GM12878 (cell line): Measurements from ENCODE around the gene MVB12B. TPM values are rescaled to one million over a fixed set of nuclear protein-coding genes. Genes with fewer than 3 reads are reported as not detected.

ENCODE experiments used
- ATAC-seq: fragments of 200-7000 bp; cut with Tn5 transposase; 3 replicates; pipeline ENCODE4 v1.9.1; 2020; ENCODE audit warnings: mild to moderate bottlenecking, moderate library complexity
- BruUV-seq: library from RNA; stranded (reverse); fragments of 400-500 nt; replicated peaks from 2 replicates; lab custom pipeline; 2021; lab: Mats Ljungman, UMichigan
- CTCF ChIA-PET: fragments of 300-600 bp; sonication (Branson Sonifier 250); formaldehyde crosslinking; extraction: SDS; loops from one replicate; lab custom pipeline; 2021; ENCODE audit warnings: inconsistent platforms; lab: Yijun Ruan, JAX
- POLR2A ChIA-PET: fragments of 350-600 bp; formaldehyde crosslinking; extraction: SDS; loops from one replicate; lab custom pipeline; 2021; ENCODE audit warnings: inconsistent platforms; lab: Charles Lee
- RAD21 ChIA-PET: fragments of 300-600 bp; sonication (Branson Sonifier 250); formaldehyde crosslinking; loops from one replicate; lab custom pipeline; 2023; ENCODE audit warnings: antibody characterized with exemption; ENCODE audit not compliant: unreplicated experiment; lab: Charles Lee
- SMC1A ChIA-PET: fragments of 300-600 bp; sonication (Branson Sonifier 250); formaldehyde crosslinking; loops from one replicate; lab custom pipeline; 2023; ENCODE audit not compliant: unreplicated experiment, uncharacterized antibody; lab: Charles Lee
- DNase-seq: peaks from one replicate; pipeline ENCODE4 v3.0.0-alpha.2; 2011; ENCODE audit warnings: low read depth, low spot score
- FAIRE-seq: peaks from 3 replicates; lab custom pipeline; 2011; peaks lifted over from hg19 to GRCh38; lab: Jason Lieb, UNC
- H2AFZ ChIP-seq: 2 replicates; pipeline ENCODE4 v1.6.0; 2011; ENCODE audit warnings: low read depth, low read length, control low read depth; ENCODE audit not compliant: control insufficient read depth
- H3K27ac ChIP-seq: 2 replicates; pipeline ENCODE4 v1.5.1; 2011; ENCODE audit warnings: control low read depth; ENCODE audit not compliant: control insufficient read depth, insufficient read depth
- H3K27me3 ChIP-seq, 2 experiments: replicated peaks in 1 of 2; 2 replicates each; pipeline versions ENCODE4 v1.6.0 to v1.6.1; 2011; ENCODE audit warnings: low read length in 1 of 2; ENCODE audit not compliant: control insufficient read depth in 2 of 2, insufficient read depth in 2 of 2
- H3K36me3 ChIP-seq, 2 experiments: 2 replicates each; pipeline ENCODE4 v1.5.1; 2011; ENCODE audit warnings: low read length in 1 of 2; ENCODE audit not compliant: control insufficient read depth in 2 of 2, insufficient read depth in 2 of 2
- H3K4me1 ChIP-seq: 2 replicates; pipeline ENCODE4 v1.6.1; 2011; ENCODE audit warnings: mild to moderate bottlenecking, low read length, moderate library complexity, mixed read lengths; ENCODE audit not compliant: control insufficient read depth, insufficient read depth
- H3K4me2 ChIP-seq: 2 replicates; pipeline ENCODE4 v1.6.0; 2011; ENCODE audit warnings: control low read depth; ENCODE audit not compliant: control insufficient read depth, insufficient read depth
- H3K4me3 ChIP-seq: fragments of 200-600 bp; sonication (generic); 2 replicates; pipeline ENCODE4 v1.5.1; 2016
- H3K79me2 ChIP-seq: 2 replicates; pipeline ENCODE4 v1.6.0; 2011; ENCODE audit warnings: low read length; ENCODE audit not compliant: control insufficient read depth, insufficient read depth
- H3K9ac ChIP-seq: 2 replicates; pipeline ENCODE4 v1.8.0; 2011; ENCODE audit warnings: low read length, control low read depth, mixed read lengths; ENCODE audit not compliant: control insufficient read depth, insufficient read depth
- H3K9me3 ChIP-seq: replicated peaks from 3 replicates; pipeline ENCODE4 v1.5.1; 2011; ENCODE audit warnings: mild to moderate bottlenecking, low read length; ENCODE audit not compliant: control insufficient read depth, insufficient read depth
- H4K20me1 ChIP-seq: 2 replicates; pipeline ENCODE4 v1.6.0; 2011; ENCODE audit not compliant: control insufficient read depth, insufficient read depth
- CHD1 ChIP-seq: IDR thresholded peaks from 2 replicates; pipeline ENCODE4 v1.6.1; 2012; ENCODE audit warnings: low read depth, low read length, improper control_type of control experiment
- CHD4 ChIP-seq: fragments of 200-600 bp; sonication (generic); IDR thresholded peaks from 2 replicates; pipeline ENCODE4 v1.6.1; 2016; ENCODE audit warnings: mild to moderate bottlenecking
- DPF2 ChIP-seq: fragments of 450-650 bp; IDR thresholded peaks from 2 replicates; pipeline ENCODE4 v1.6.1; 2017; ENCODE audit warnings: mild to moderate bottlenecking
- FOS ChIP-seq: IDR thresholded peaks from 3 replicates; pipeline ENCODE4 v1.6.1; 2011; ENCODE audit warnings: borderline replicate concordance; ENCODE audit not compliant: insufficient read length; ENCODE audit errors: extremely low read depth
- FOXK2 ChIP-seq: fragments of 450-650 bp; IDR thresholded peaks from 2 replicates; pipeline ENCODE4 v1.6.1; 2017; ENCODE audit warnings: mild to moderate bottlenecking, moderate library complexity
- GABPA ChIP-seq: IDR thresholded peaks from 2 replicates; pipeline ENCODE4 v1.6.1; 2014; ENCODE audit warnings: antibody characterized with exemption, low read depth, mild to moderate bottlenecking, inconsistent platforms
- GATAD2B ChIP-seq: fragments of 450-650 bp; conservative IDR thresholded peaks from 2 replicates; pipeline ENCODE4 v1.6.1; 2017; ENCODE audit warnings: low read depth, mild to moderate bottlenecking, moderate library complexity
- HCFC1 ChIP-seq: fragments of 150-350 bp; IDR thresholded peaks from 2 replicates; pipeline ENCODE4 v1.6.1; 2014; ENCODE audit warnings: low read length
- HDAC6 ChIP-seq: fragments of 200-600 bp; sonication (generic); IDR thresholded peaks from one replicate; pipeline ENCODE4 v1.8.0; 2017; ENCODE audit warnings: antibody characterized with exemption; ENCODE audit not compliant: unreplicated experiment
- IKZF2 ChIP-seq, 2 experiments: fragments of 450-650 bp; IDR thresholded peaks; 2 replicates each; pipeline ENCODE4 v1.6.1; 2017; ENCODE audit warnings: mild to moderate bottlenecking in 2 of 2, moderate library complexity in 2 of 2
- NBN ChIP-seq: fragments of 450-650 bp; IDR thresholded peaks from 2 replicates; pipeline ENCODE4 v1.6.1; 2016
- RUNX3 ChIP-seq: IDR thresholded peaks from 2 replicates; pipeline ENCODE4 v1.6.1; 2012; ENCODE audit warnings: low read length, inconsistent platforms
- SMC3 ChIP-seq: IDR thresholded peaks from 2 replicates; pipeline ENCODE4 v1.6.1; 2011; ENCODE audit warnings: low read length, improper control_type of control experiment, borderline replicate concordance
- STAT1 ChIP-seq: fragments of 450-650 bp; conservative IDR thresholded peaks from 2 replicates; pipeline ENCODE4 v1.6.1; 2014; ENCODE audit warnings: antibody characterized with exemption, mild to moderate bottlenecking
- TCF7 ChIP-seq: IDR thresholded peaks from 2 replicates; pipeline ENCODE4 v1.6.1; 2014; ENCODE audit warnings: antibody characterized with exemption, borderline replicate concordance
- ZNF274 ChIP-seq: IDR thresholded peaks from one replicate; pipeline ENCODE4 v1.8.0; 2011; ENCODE audit not compliant: insufficient read length, insufficient read depth
- WGBS: methylation state at CpG from one replicate; pipeline ENCODE4 v1.1.6; 2016; ENCODE audit warnings: low lambda C conversion rate; ENCODE audit not compliant: insufficient replicate concordance, insufficient coverage; ENCODE audit errors: missing lambda C conversion rate; 5-methylcytosine and 5-hydroxymethylcytosine counted together
- in situ Hi-C: fragments of 300-500 bp; cut with MboI; formaldehyde crosslinking; loops from 9 replicates; pipeline ENCODE4 v1.14.3; 2018; ENCODE audit warnings: mixed read lengths
- intact Hi-C: fragments of 100-400 bp; cut with micrococcal nuclease; formaldehyde crosslinking; loops from one replicate; pipeline ENCODE4 v1.14.2; 2022; ENCODE audit not compliant: unreplicated experiment
- polyA plus RNA-seq, 11 experiments: library from polyadenylated mRNA; depleted of rRNA in 4 of 11; unstranded in 6 of 11; stranded (reverse) in 5 of 11; fragments of >200 nt; fragmentation: Nextera tagmentation in 4 of 11; fragmentation: Illumina TruSeq in 1 of 11; extraction: Ambion mirVana in 4 of 11; extraction: Trizol in 1 of 11; gene quantifications; 1 replicate in 1 of 11; 2 replicates in 10 of 11; pipeline versions ENCODE4 v1.2.1 to v1.2.3, GENCODE V29; 2011 to 2016; ENCODE audit warnings: inconsistent platforms in 2 of 11, missing spikeins in 2 of 11, low read depth in 1 of 11
- total RNA-seq, 4 experiments: library from RNA; depleted of rRNA in 3 of 4; stranded (reverse); fragments of >200 nt in 3 of 4; fragmentation: Illumina TruSeq in 1 of 4; extraction: Trizol in 1 of 4; gene quantifications; 2 replicates each; pipeline versions ENCODE4 v1.2.1 to v1.2.3, GENCODE V29; 2013 to 2021
- TF ChIP-seq, protein P1 (sequence below): IDR thresholded peaks from 2 replicates; pipeline ENCODE4 v1.6.1; 2012; ENCODE audit warnings: low read length, inconsistent platforms
- TF ChIP-seq, protein P2 (sequence below): fragments of 450-650 bp; conservative IDR thresholded peaks from 2 replicates; pipeline ENCODE4 v1.6.1; 2017; ENCODE audit warnings: mild to moderate bottlenecking, moderate library complexity
- TF ChIP-seq, protein P3 (sequence below), 3 experiments: IDR thresholded peaks in 2 of 3; conservative IDR thresholded peaks in 1 of 3; 2 replicates each; pipeline ENCODE4 v1.5.1; 2011; ENCODE audit warnings: low read depth in 3 of 3, low read length in 3 of 3, mild to moderate bottlenecking in 3 of 3, control low read depth in 2 of 3, moderate library complexity in 2 of 3, inconsistent platforms in 1 of 3, mixed read lengths in 1 of 3; ENCODE audit not compliant: control insufficient read depth in 2 of 3, insufficient read depth in 1 of 3; ENCODE audit errors: extremely low read depth in 1 of 3
- TF ChIP-seq, protein P4 (sequence below): fragments of 450-650 bp; IDR thresholded peaks from 2 replicates; pipeline ENCODE4 v1.6.1; 2017; ENCODE audit warnings: antibody characterized with exemption, mild to moderate bottlenecking, moderate library complexity

Gene MVB12B
- total and polyA plus RNA-seq, 10 of the 15 experiments (the other 5 are each of a cell fraction or from before 2014, with no cell fraction given), result 0.08 TPM; not detected in 9

DNA sequence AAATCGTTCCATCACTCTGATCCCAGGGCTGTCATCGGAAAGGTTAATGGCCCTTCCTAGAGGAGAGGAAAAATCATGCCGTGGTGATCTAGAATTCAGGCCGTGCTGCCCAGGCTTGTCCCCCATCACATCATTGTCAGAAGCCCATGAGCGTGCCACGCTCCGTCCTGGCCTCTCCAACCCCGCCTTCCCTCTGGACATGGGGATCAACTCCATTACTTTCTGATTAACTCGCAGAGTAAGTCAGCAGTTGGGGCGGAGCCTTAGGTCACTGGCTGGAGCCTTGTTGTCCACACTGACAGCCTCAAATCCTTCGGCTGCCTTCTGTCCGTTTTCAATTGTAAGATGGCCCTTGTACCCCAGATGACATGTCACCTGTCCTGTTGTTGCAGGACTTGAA is 75.0 kb downstream of the MVB12B start:
- FAIRE-seq (no peak), ATAC-seq (no peak)
- Histone ChIP-seq H3K4me2 (no peak overlapping the region), H3K36me3 (no peaks in the 10 kb centered on the region), H3K79me2 (no peaks in the 10 kb centered on the region), H3K9me3 (no peaks in the 10 kb centered on the region; the same call in 2 of the 3 replicates), H3K27ac (no peak overlapping the region), H3K4me3 (no peak overlapping the region), H3K27me3 (peaks cover 1 to 15% of the 10 kb centered on the region in 2 experiments), H3K9ac (no peak overlapping the region)
- ChIA-PET CTCF (no interaction called here), RAD21 (no interaction called here), SMC1A (no interaction called here)
- intact Hi-C loops, result no loop called here
- TF ChIP-seq HDAC6 (no peak), STAT1 (no peak), GABPA (no peak), FOXK2 (no peak), RUNX3 (no peak), CHD4 (no peak), TCF7 (no peak), ZNF274 (no peak), SMC3 (no peak), HCFC1 (no peak), NBN (no peak), CHD1 (no peak), FOS (no peak), GATAD2B (no peak), DPF2 (no peak), IKZF2 (IDR thresholded peaks at IDR 0.05) (no peak)
- TF ChIP-seq, protein P1, sequence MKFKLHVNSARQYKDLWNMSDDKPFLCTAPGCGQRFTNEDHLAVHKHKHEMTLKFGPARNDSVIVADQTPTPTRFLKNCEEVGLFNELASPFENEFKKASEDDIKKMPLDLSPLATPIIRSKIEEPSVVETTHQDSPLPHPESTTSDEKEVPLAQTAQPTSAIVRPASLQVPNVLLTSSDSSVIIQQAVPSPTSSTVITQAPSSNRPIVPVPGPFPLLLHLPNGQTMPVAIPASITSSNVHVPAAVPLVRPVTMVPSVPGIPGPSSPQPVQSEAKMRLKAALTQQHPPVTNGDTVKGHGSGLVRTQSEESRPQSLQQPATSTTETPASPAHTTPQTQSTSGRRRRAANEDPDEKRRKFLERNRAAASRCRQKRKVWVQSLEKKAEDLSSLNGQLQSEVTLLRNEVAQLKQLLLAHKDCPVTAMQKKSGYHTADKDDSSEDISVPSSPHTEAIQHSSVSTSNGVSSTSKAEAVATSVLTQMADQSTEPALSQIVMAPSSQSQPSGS, result no peak
- TF ChIP-seq, protein P2, sequence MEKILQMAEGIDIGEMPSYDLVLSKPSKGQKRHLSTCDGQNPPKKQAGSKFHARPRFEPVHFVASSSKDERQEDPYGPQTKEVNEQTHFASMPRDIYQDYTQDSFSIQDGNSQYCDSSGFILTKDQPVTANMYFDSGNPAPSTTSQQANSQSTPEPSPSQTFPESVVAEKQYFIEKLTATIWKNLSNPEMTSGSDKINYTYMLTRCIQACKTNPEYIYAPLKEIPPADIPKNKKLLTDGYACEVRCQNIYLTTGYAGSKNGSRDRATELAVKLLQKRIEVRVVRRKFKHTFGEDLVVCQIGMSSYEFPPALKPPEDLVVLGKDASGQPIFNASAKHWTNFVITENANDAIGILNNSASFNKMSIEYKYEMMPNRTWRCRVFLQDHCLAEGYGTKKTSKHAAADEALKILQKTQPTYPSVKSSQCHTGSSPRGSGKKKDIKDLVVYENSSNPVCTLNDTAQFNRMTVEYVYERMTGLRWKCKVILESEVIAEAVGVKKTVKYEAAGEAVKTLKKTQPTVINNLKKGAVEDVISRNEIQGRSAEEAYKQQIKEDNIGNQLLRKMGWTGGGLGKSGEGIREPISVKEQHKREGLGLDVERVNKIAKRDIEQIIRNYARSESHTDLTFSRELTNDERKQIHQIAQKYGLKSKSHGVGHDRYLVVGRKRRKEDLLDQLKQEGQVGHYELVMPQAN, result no peak
- TF ChIP-seq, protein P3, sequence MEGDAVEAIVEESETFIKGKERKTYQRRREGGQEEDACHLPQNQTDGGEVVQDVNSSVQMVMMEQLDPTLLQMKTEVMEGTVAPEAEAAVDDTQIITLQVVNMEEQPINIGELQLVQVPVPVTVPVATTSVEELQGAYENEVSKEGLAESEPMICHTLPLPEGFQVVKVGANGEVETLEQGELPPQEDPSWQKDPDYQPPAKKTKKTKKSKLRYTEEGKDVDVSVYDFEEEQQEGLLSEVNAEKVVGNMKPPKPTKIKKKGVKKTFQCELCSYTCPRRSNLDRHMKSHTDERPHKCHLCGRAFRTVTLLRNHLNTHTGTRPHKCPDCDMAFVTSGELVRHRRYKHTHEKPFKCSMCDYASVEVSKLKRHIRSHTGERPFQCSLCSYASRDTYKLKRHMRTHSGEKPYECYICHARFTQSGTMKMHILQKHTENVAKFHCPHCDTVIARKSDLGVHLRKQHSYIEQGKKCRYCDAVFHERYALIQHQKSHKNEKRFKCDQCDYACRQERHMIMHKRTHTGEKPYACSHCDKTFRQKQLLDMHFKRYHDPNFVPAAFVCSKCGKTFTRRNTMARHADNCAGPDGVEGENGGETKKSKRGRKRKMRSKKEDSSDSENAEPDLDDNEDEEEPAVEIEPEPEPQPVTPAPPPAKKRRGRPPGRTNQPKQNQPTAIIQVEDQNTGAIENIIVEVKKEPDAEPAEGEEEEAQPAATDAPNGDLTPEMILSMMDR (IDR thresholded peaks at IDR 0.05 in 2 of 3, conservative IDR thresholded peaks at IDR 0.05 in 1 of 3; ENCODE audit: control insufficient read depth in 2 of 3, extremely low read depth in 1 of 3, insufficient read depth in 1 of 3, low read depth in 3 of 3, low read length in 3 of 3), result no peak
- TF ChIP-seq, protein P4, sequence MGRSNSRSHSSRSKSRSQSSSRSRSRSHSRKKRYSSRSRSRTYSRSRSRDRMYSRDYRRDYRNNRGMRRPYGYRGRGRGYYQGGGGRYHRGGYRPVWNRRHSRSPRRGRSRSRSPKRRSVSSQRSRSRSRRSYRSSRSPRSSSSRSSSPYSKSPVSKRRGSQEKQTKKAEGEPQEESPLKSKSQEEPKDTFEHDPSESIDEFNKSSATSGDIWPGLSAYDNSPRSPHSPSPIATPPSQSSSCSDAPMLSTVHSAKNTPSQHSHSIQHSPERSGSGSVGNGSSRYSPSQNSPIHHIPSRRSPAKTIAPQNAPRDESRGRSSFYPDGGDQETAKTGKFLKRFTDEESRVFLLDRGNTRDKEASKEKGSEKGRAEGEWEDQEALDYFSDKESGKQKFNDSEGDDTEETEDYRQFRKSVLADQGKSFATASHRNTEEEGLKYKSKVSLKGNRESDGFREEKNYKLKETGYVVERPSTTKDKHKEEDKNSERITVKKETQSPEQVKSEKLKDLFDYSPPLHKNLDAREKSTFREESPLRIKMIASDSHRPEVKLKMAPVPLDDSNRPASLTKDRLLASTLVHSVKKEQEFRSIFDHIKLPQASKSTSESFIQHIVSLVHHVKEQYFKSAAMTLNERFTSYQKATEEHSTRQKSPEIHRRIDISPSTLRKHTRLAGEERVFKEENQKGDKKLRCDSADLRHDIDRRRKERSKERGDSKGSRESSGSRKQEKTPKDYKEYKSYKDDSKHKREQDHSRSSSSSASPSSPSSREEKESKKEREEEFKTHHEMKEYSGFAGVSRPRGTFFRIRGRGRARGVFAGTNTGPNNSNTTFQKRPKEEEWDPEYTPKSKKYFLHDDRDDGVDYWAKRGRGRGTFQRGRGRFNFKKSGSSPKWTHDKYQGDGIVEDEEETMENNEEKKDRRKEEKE, result no peak
- TF ChIP-seq, all 136 proteins: peak for 0
- Histone ChIP-seq H4K20me1 (no peaks in the 10 kb centered on the region; the same call in none of the 2 replicates), H3K4me1 (peaks cover 5% of the 10 kb centered on the region), H2AFZ (no peak overlapping the region)
- no TSS peak for BruUV-seq
- POLR2A ChIA-PET, result no interaction called here
- in situ Hi-C loops, result no loop called here
- 49% methylated on average over 12 of the region's 12 CpGs for WGBS
- DNase-seq, result no peak
